Right lobe of liver (tissue), 6 donors: Measurements from ENCODE around the gene GLYATL1. TPM values are rescaled to one million over a fixed set of nuclear protein-coding genes. Genes with fewer than 3 reads are reported as not detected.
A peak's percentile ranks its signal among the peaks of the same experiment; 100 is the strongest.

Experiments
- ATAC-seq, 4 donors: fragments of 200-7000 bp; cut with Tn5 transposase; one replicate each; pipeline ENCODE4 v1.9.1; 2020; ENCODE audit warnings: mild to moderate bottlenecking in 4 of 4, moderate library complexity in 4 of 4
- DNase-seq, 3 donors: peaks; one replicate each; pipeline ENCODE4 v3.0.0-alpha.2; 2020
- H3K27ac ChIP-seq, 3 donors: fragments of 200-600 bp; one replicate each; pipeline ENCODE4 v1.8.0; 2022
- H3K27me3 ChIP-seq, 2 donors: fragments of 200-600 bp; one replicate each; pipeline ENCODE4 v1.8.0; 2022
- H3K36me3 ChIP-seq, 4 donors: fragments of 200-600 bp; sonication (generic) in 1 of 4; one replicate each; pipeline versions ENCODE4 v1.5.1 to v1.8.0; 2017 to 2022; ENCODE audit warnings: control low read depth in 1 of 4
- H3K4me1 ChIP-seq, 4 donors: fragments of 200-600 bp; sonication (generic) in 1 of 4; one replicate each; pipeline versions ENCODE4 v1.5.1 to v1.8.0; 2017 to 2022; ENCODE audit warnings: control low read depth in 1 of 4
- H3K4me3 ChIP-seq, 3 donors: fragments of 200-600 bp; one replicate each; pipeline ENCODE4 v1.8.0; 2022
- H3K9me3 ChIP-seq, 4 donors: fragments of 200-600 bp; sonication (generic) in 1 of 4; one replicate each; pipeline versions ENCODE4 v1.5.1 to v1.8.0; 2017 to 2022; ENCODE audit warnings: control low read depth in 1 of 4
- POLR2A ChIP-seq: fragments of 450-650 bp; IDR thresholded peaks from one replicate; pipeline ENCODE4 v1.6.1; 2017; ENCODE audit warnings: antibody characterized with exemption, mild to moderate bottlenecking
- WGBS: methylation state at CpG from one replicate; pipeline ENCODE4 v1.1.6; 2018; ENCODE audit warnings: low coverage, low lambda C conversion rate; ENCODE audit not compliant: insufficient coverage; ENCODE audit errors: missing lambda C conversion rate; 5-methylcytosine and 5-hydroxymethylcytosine counted together
- intact Hi-C, 2 donors: fragments of 100-400 bp; cut with DNase I; formaldehyde crosslinking; loops; one replicate each; pipeline versions ENCODE4 v1.11.2 to v1.14.1; 2022
- total RNA-seq, 6 experiments: library from RNA; depleted of rRNA in 2 of 6; stranded (reverse); fragments of >200 nt in 2 of 6; fragmentation: NEBNext Ultra II Directional in 3 of 6; extraction: Animal tissue kit (Norgen Biotek cat#: 25700) in 3 of 6; gene quantifications; one replicate each; pipeline versions ENCODE4 v1.1.0 to v1.2.4, GENCODE V29; 2016 to 2023
- TF ChIP-seq, protein P1 (sequence below), 4 donors: fragments of 200-600 bp in 3 of 4; fragments of 450-650 bp in 1 of 4; IDR thresholded peaks; one replicate each; pipeline versions ENCODE4 v1.5.1 to v1.8.0; 2016 to 2022; ENCODE audit warnings: antibody characterized with exemption in 4 of 4, mild to moderate bottlenecking in 2 of 4
- donor health status: DM: no; HTN: yes; CAD: no.
- donor health status: DM: no; HTN: no; CAD: no.
- donor health status: DM: no; HTN: no; CAD: no.
- donor health status: DM: no; HTN: yes; CAD: no.
- donor health status: DM: no; HTN: yes; CAD: no.

GLYATL1 gene
- total RNA-seq, 6 experiments from 2014 or later = 200 to 425 (median 351) TPM

DNA sequence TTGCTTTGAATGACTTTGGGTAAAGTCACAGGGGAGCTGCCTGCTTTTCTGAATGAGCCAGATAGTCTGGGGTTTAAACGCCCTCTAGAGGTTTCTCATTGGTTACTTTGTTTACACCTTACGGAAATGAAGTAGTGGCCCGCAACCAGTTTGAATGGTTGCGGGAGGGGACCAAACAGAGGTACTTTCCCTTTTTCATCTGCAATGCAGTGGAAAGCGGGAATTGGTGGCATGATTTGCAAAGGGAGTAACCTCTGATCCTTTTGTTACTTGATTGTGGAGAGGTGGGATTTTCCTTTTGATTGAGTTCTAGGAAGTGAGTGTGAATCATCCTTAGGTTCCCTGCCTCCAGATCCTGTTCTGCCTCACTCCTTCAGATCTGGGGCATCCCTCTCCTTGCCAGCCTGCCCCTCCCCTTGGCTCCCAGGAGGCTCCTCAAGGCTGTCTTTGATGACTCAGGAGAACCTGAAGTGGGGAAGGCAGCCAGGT is 15.9 kb upstream of the GLYATL1 start:
- H3K36me3 ChIP-seq = no peaks in the 10 kb centered on the region
- peaks cover 0 to 36% (median 9%) of the 10 kb centered on the region in 4 donors for H3K4me1 ChIP-seq
- DNase-seq (no peak), ATAC-seq (peak; percentile 40 to 62 (median 57))
- peak overlapping the region in 1 of 3 donors; percentile 19 for H3K4me3 ChIP-seq
- H3K27ac ChIP-seq = peak overlapping the region; percentile 3 to 95 (median 90)
- TF ChIP-seq, protein P1, sequence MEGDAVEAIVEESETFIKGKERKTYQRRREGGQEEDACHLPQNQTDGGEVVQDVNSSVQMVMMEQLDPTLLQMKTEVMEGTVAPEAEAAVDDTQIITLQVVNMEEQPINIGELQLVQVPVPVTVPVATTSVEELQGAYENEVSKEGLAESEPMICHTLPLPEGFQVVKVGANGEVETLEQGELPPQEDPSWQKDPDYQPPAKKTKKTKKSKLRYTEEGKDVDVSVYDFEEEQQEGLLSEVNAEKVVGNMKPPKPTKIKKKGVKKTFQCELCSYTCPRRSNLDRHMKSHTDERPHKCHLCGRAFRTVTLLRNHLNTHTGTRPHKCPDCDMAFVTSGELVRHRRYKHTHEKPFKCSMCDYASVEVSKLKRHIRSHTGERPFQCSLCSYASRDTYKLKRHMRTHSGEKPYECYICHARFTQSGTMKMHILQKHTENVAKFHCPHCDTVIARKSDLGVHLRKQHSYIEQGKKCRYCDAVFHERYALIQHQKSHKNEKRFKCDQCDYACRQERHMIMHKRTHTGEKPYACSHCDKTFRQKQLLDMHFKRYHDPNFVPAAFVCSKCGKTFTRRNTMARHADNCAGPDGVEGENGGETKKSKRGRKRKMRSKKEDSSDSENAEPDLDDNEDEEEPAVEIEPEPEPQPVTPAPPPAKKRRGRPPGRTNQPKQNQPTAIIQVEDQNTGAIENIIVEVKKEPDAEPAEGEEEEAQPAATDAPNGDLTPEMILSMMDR (IDR thresholded peaks at IDR 0.05) = peak; percentile 28 to 57 (median 40)
- no peak for TF ChIP-seq POLR2A
- intact Hi-C loops = no loop called here
- no peaks in the 10 kb centered on the region for H3K9me3 ChIP-seq
- H3K27me3 ChIP-seq = no peaks in the 10 kb centered on the region
- WGBS = 0% methylated on average over 5 of the region's 5 CpGs

DNA sequence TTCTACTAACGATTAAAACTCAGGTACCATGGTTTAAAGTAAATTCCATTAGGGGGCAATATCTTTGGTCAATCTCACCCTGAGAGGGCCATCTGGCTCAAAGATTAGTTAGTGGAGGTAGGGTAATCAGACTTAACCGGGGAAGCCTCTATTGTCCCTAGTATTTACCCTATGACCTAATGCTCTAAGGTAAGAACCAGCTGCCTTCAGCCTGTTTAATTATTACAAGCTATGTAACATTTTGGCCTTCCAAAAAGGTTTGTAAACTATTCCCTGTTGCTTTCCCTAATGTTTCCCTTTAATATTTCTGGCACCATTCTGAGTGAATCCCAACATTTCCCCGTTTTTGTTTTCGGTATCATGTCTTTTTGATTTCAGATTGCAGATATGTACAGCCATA is 15.1 kb upstream of the GLYATL1 start:
- DNase-seq = no peak
- 42% methylated on average over 4 of the region's 4 CpGs for WGBS
- intact Hi-C loops = no loop called here
- TF ChIP-seq, protein P1 (IDR thresholded peaks at IDR 0.05) = no peak
- no peak for TF ChIP-seq POLR2A
- no peaks in the 10 kb centered on the region for H3K36me3 ChIP-seq
- peak overlapping the region; percentile 3 to 95 (median 90) for H3K27ac ChIP-seq
- no peaks in the 10 kb centered on the region for H3K27me3 ChIP-seq
- peak in 2 of 4 donors; percentile 9 to 38 for ATAC-seq
- no peak overlapping the region for H3K4me3 ChIP-seq
- no peaks in the 10 kb centered on the region for H3K9me3 ChIP-seq
- peaks cover 0 to 39% (median 9%) of the 10 kb centered on the region in 4 donors for H3K4me1 ChIP-seq

DNA sequence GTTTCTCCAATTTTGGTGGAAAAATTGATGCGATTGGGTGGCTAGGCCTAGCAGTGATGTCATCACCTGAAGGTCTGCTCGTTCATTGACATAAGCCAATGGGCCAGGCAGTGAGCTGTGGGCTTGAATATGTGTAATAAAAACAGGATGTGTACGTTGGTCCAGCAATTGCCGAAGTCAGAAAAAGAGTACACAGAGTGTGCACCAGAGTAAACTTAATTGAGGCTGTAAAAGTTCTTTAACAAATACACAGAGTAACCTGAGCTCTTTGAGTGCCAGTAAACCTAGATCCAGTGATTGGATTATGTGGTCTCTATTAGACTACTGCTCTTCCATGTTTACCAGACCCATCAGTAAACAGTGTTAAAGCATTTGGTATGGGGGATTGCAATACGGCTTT is 13.0 kb upstream of the GLYATL1 start:
- DNase-seq (no peak), ATAC-seq (peak in 2 of 4 donors; percentile 1 to 2)
- H3K27me3 ChIP-seq = no peaks in the 10 kb centered on the region
- H3K36me3 ChIP-seq = no peaks in the 10 kb centered on the region
- no peak for TF ChIP-seq POLR2A
- TF ChIP-seq, protein P1 (IDR thresholded peaks at IDR 0.05) = no peak
- no peaks in the 10 kb centered on the region for H3K9me3 ChIP-seq
- intact Hi-C loops = no loop called here
- H3K27ac ChIP-seq = peak overlapping the region; percentile 79 to 95 (median 84)
- H3K4me3 ChIP-seq = no peak overlapping the region
- WGBS = 30% methylated on average over 5 of the region's 5 CpGs
- H3K4me1 ChIP-seq = peaks cover 0 to 59% (median 9%) of the 10 kb centered on the region in 4 donors

DNA sequence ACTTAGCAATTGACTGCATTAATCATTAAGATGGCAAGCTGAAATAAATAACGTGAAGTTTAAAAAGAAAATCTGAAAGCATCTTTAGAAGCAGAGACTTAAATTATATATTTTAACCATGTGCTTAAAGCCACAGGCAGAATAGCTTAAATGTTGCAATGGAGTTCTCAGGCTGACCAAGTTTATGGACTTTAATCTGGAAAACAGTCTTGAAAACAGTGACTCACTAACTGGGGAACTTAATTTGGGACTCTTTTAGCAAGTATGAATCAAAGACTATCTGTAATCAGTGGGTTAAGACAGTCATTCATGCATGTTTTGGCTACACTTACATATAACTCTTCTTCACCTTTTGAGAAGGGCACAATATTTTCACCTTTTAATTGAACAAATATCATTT is 12.6 kb upstream of the GLYATL1 start:
- Histone ChIP-seq H3K4me3 (peak overlapping the region in 2 of 3 donors; percentile 3 to 15), H3K4me1 (peaks cover 0 to 60% (median 9%) of the 10 kb centered on the region in 4 donors), H3K27me3 (no peaks in the 10 kb centered on the region), H3K9me3 (no peaks in the 10 kb centered on the region), H3K36me3 (no peaks in the 10 kb centered on the region), H3K27ac (peak overlapping the region; percentile 79 to 95 (median 84))
- TF ChIP-seq, protein P1 (IDR thresholded peaks at IDR 0.05) = no peak
- intact Hi-C loops = no loop called here
- ATAC-seq (peak; percentile 7 to 20 (median 14)), DNase-seq (no peak)
- 17% methylated on average over 1 of the region's 1 CpG for WGBS
